ENCODE data around the gene SDF4. TPM values are rescaled to one million over a fixed set of nuclear protein-coding genes. Genes with fewer than 3 reads are reported as not detected.

SDF4 gene
- total and polyA plus RNA-seq, 2 donors (not counting 1 experiment from before 2014, with no cell fraction given), result 100 to 143 TPM

GRCh38 chr1:1225913-1226312 lies 5.9 kb downstream of the SDF4 start:
- Histone ChIP-seq H3K27me3 (replicated peaks in 1 of 4; ENCODE audit: control extremely low read depth in 1 of 4, control insufficient read depth in 3 of 4, insufficient read depth in 4 of 4, low read length in 3 of 4) (no peaks in the 10 kb centered on the region), H4K20me1 (ENCODE audit: control insufficient read depth, insufficient read depth, low read length, poor library complexity, severe bottlenecking) (peaks cover 93% of the 10 kb centered on the region), H3K4me2 (replicated peaks; ENCODE audit: low read depth, low read length, poor library complexity, severe bottlenecking) (no peak overlapping the region), H3K79me2 (ENCODE audit: control insufficient read depth, insufficient read depth, low read length) (peaks cover 71% of the 10 kb centered on the region), H2AFZ (ENCODE audit: insufficient read depth, low read depth, low read length, poor library complexity, severe bottlenecking) (no peak overlapping the region), H3K9me3 (ENCODE audit: control extremely low read depth in 1 of 3, control insufficient read depth in 2 of 3, insufficient read depth in 1 of 3, low read length in 2 of 3) (no peaks in the 10 kb centered on the region), H3K4me3 (ENCODE audit: control extremely low read depth in 1 of 5, extremely low read depth in 1 of 5, insufficient read depth in 1 of 5, low read depth in 2 of 5, low read length in 4 of 5) (no peak overlapping the region), H3K27ac (ENCODE audit: low read length in 2 of 2) (no peak overlapping the region), H3K9ac (ENCODE audit: low read length) (no peak overlapping the region), H3K36me3 (replicated peaks in 1 of 2; ENCODE audit: control extremely low read depth in 1 of 2, control insufficient read depth in 1 of 2, extremely low read depth in 1 of 2, insufficient read depth in 2 of 2, low read length in 1 of 2) (peaks cover 0 to 67% of the 10 kb centered on the region in 2 experiments), H3K4me1 (ENCODE audit: control insufficient read depth in 2 of 2, insufficient read depth in 2 of 2, low read length in 2 of 2) (peaks cover 13 to 18% of the 10 kb centered on the region in 2 donors)
- no peaks in the 10 kb centered on the region for H3K27me3 Mint-ChIP-seq
- no peak overlapping the region for H3K27ac Mint-ChIP-seq
- ChIA-PET CTCF (interaction anchor here (1.4 kb wide), 1 partner anchor 103 kb away, joined by 4 read pairs; no protein-coding TSS in a partner anchor), POLR2A (interaction anchor here (1.2 kb wide), 1 partner anchor 51 kb away, joined by 3 read pairs; no protein-coding TSS in a partner anchor)
- H3K9me3 Mint-ChIP-seq (ENCODE audit: insufficient read depth), result no peaks in the 10 kb centered on the region
- H3K4me1 Mint-ChIP-seq, result peaks cover 20% of the 10 kb centered on the region
- DNase-seq (no peak), ATAC-seq (ENCODE audit: low read depth) (no peak)
- TF ChIP-seq EZH2 (IDR thresholded peaks at IDR 0.05; ENCODE audit: borderline replicate concordance, insufficient read depth, low read depth, low read length, poor library complexity, severe bottlenecking) (no peak), CTCF (IDR thresholded peaks at IDR 0.05) (no peak)
- intact Hi-C loops (cut with micrococcal nuclease), result no loop called here
- WGBS (ENCODE audit: insufficient coverage), result 95% methylated on average over 18 of the region's 18 CpGs
- no peak overlapping the region for H3K4me3 Mint-ChIP-seq

- Histone ChIP-seq H3K9me3 (ENCODE audit: control extremely low read depth in 1 of 3, control insufficient read depth in 2 of 3, insufficient read depth in 1 of 3, low read length in 2 of 3) (no peaks in the 10 kb centered on the region), H3K4me2 (replicated peaks; ENCODE audit: low read depth, low read length, poor library complexity, severe bottlenecking) (no peak overlapping the region), H3K4me1 (ENCODE audit: control insufficient read depth in 2 of 2, insufficient read depth in 2 of 2, low read length in 2 of 2) (peaks cover 7 to 12% of the 10 kb centered on the region in 2 donors), H3K79me2 (ENCODE audit: control insufficient read depth, insufficient read depth, low read length) (peaks cover 65% of the 10 kb centered on the region), H3K36me3 (replicated peaks in 1 of 2; ENCODE audit: control extremely low read depth in 1 of 2, control insufficient read depth in 1 of 2, extremely low read depth in 1 of 2, insufficient read depth in 2 of 2, low read length in 1 of 2) (peaks cover 0 to 73% of the 10 kb centered on the region in 2 experiments), H3K4me3 (ENCODE audit: control extremely low read depth in 1 of 5, extremely low read depth in 1 of 5, insufficient read depth in 1 of 5, low read depth in 2 of 5, low read length in 4 of 5) (no peak overlapping the region), H3K27ac (ENCODE audit: low read length in 2 of 2) (no peak overlapping the region), H2AFZ (ENCODE audit: insufficient read depth, low read depth, low read length, poor library complexity, severe bottlenecking) (no peak overlapping the region), H3K27me3 (replicated peaks in 1 of 4; ENCODE audit: control extremely low read depth in 1 of 4, control insufficient read depth in 3 of 4, insufficient read depth in 4 of 4, low read length in 3 of 4) (no peaks in the 10 kb centered on the region), H4K20me1 (ENCODE audit: control insufficient read depth, insufficient read depth, low read length, poor library complexity, severe bottlenecking) (peaks cover 93% of the 10 kb centered on the region), H3K9ac (ENCODE audit: low read length) (no peak overlapping the region)
- peaks cover 16% of the 10 kb centered on the region for H3K4me1 Mint-ChIP-seq
- ChIA-PET POLR2A (no interaction called here), CTCF (interaction anchor here (1.4 kb wide), 1 partner anchor 103 kb away, joined by 4 read pairs; no protein-coding TSS in a partner anchor)
- no peak for ATAC-seq (ENCODE audit: low read depth)
- TF ChIP-seq EZH2 (IDR thresholded peaks at IDR 0.05; ENCODE audit: borderline replicate concordance, insufficient read depth, low read depth, low read length, poor library complexity, severe bottlenecking), result no peak
- TF ChIP-seq CTCF (IDR thresholded peaks at IDR 0.05), result no peak
- H3K4me3 Mint-ChIP-seq, result no peak overlapping the region
- intact Hi-C loops (cut with micrococcal nuclease), result no loop called here
- H3K27me3 Mint-ChIP-seq, result no peaks in the 10 kb centered on the region
- DNase-seq, result no peak
- no peak overlapping the region for H3K27ac Mint-ChIP-seq
- H3K9me3 Mint-ChIP-seq (ENCODE audit: insufficient read depth), result no peaks in the 10 kb centered on the region
- WGBS (ENCODE audit: insufficient coverage), result 95% methylated on average over 34 of the region's 34 CpGs
Observed at GRCh38 chr1:1225238-1225845, 6.5 kb downstream of the SDF4 start.

All from B cell (primary cell).